Esophagus muscularis mucosa (tissue), 4 donors: Measurements from ENCODE around the gene GRHL3. TPM values are rescaled to one million over a fixed set of nuclear protein-coding genes. Genes with fewer than 3 reads are reported as not detected.

Experiments
- DNase-seq: peaks from one replicate; pipeline ENCODE4 v3.0.0-alpha.2; 2017; ENCODE audit errors: extremely low spot score
- H3K27ac ChIP-seq, 4 donors: fragments of 200-600 bp; sonication (generic); replicated peaks in 1 of 4; 1 replicate in 3 of 4; 2 replicates in 1 of 4; pipeline ENCODE4 v1.5.1; 2016 to 2019; ENCODE audit warnings: mild to moderate bottlenecking in 1 of 4
- H3K27me3 ChIP-seq, 4 donors: fragments of 200-600 bp; sonication (generic); one replicate each; pipeline versions ENCODE4 v1.5.1 to v1.6.0; 2016 to 2019
- H3K36me3 ChIP-seq, 4 donors: fragments of 200-600 bp; sonication (generic); one replicate each; pipeline ENCODE4 v1.5.1; 2016 to 2019
- H3K4me1 ChIP-seq, 4 donors: fragments of 200-600 bp; sonication (generic); one replicate each; pipeline ENCODE4 v1.5.1; 2016 to 2019
- H3K4me3 ChIP-seq, 4 donors: fragments of 200-600 bp; sonication (generic); 1 replicate in 2 of 4; 2 replicates in 2 of 4; pipeline ENCODE4 v1.5.1; 2016 to 2019; ENCODE audit warnings: mild to moderate bottlenecking in 4 of 4, moderate library complexity in 1 of 4
- H3K9me3 ChIP-seq, 4 donors: fragments of 200-600 bp; sonication (generic); 1 replicate in 3 of 4; 2 replicates in 1 of 4; pipeline ENCODE4 v1.5.1; 2016 to 2019
- CTCF ChIP-seq, 3 experiments: fragments of 200-600 bp in 2 of 3; fragments of 450-650 bp in 1 of 3; sonication (generic) in 2 of 3; IDR thresholded peaks; one replicate each; pipeline ENCODE4 v1.5.1; 2017 to 2019; ENCODE audit warnings: antibody characterized with exemption in 3 of 3, mild to moderate bottlenecking in 2 of 3, moderate library complexity in 1 of 3
- EP300 ChIP-seq: sonication (generic); formaldehyde crosslinking; IDR thresholded peaks from one replicate; pipeline ENCODE4 v1.6.1; 2017; ENCODE audit warnings: antibody characterized with exemption
- POLR2A ChIP-seq: fragments of 450-650 bp; IDR thresholded peaks from one replicate; pipeline ENCODE4 v1.6.1; 2017; ENCODE audit warnings: antibody characterized with exemption, moderate library complexity, mild to moderate bottlenecking, low read depth
- POLR2AphosphoS5 ChIP-seq, 2 donors: sonication (generic); formaldehyde crosslinking; IDR thresholded peaks; one replicate each; pipeline ENCODE4 v1.6.1; 2017; ENCODE audit warnings: antibody characterized with exemption in 2 of 2
- WGBS: methylation state at CpG from one replicate; pipeline ENCODE4 v1.1.5; 2018; 5-methylcytosine and 5-hydroxymethylcytosine counted together
- intact Hi-C: fragments of 100-400 bp; cut with DNase I; formaldehyde crosslinking; loops from one replicate; pipeline ENCODE4 v1.15.1; 2023
- total RNA-seq, 4 donors: library from RNA; depleted of rRNA; stranded (reverse); fragments of >200 nt; gene quantifications; one replicate each; pipeline versions ENCODE4 v1.1.0 to v1.2.1, GENCODE V29; 2016

The GRHL3 gene
- total RNA-seq, 4 donors from 2014 or later = not detected

- intact Hi-C loops = no loop called here
- TF ChIP-seq EP300 = no peak
- no peak for TF ChIP-seq POLR2A
- TF ChIP-seq POLR2AphosphoS5 (IDR thresholded peaks at IDR 0.05) = no peak
- no peak for TF ChIP-seq CTCF (IDR thresholded peaks at IDR 0.05)
- H3K36me3 ChIP-seq = no peaks in the 10 kb centered on the region
- H3K27ac ChIP-seq = no peak overlapping the region
- 85% methylated on average over 9 of the region's 9 CpGs for WGBS
- no peaks in the 10 kb centered on the region for H3K9me3 ChIP-seq
- H3K4me3 ChIP-seq = no peak overlapping the region
- no peaks in the 10 kb centered on the region for H3K4me1 ChIP-seq
- no peak for DNase-seq
- no peaks in the 10 kb centered on the region for H3K27me3 ChIP-seq
These were observed 10.2 kb downstream of the GRHL3 start for GRCh38 chr1:24329331-24329730.

GRCh38 chr1:24329797-24330543 is 10.8 kb downstream of the GRHL3 start:
- H3K27ac ChIP-seq = no peak overlapping the region
- no peaks in the 10 kb centered on the region for H3K36me3 ChIP-seq
- intact Hi-C loops = no loop called here
- no peaks in the 10 kb centered on the region for H3K27me3 ChIP-seq
- no peak for DNase-seq
- no peaks in the 10 kb centered on the region for H3K4me1 ChIP-seq
- H3K9me3 ChIP-seq = no peaks in the 10 kb centered on the region
- H3K4me3 ChIP-seq = no peak overlapping the region
- TF ChIP-seq CTCF (IDR thresholded peaks at IDR 0.05) (no peak), POLR2A (no peak), POLR2AphosphoS5 (IDR thresholded peaks at IDR 0.05) (no peak), EP300 (no peak)
- 86% methylated on average over 2 of the region's 2 CpGs for WGBS

GRCh38 chr1:24331961-24332673 is 13.0 kb downstream of the GRHL3 start:
- Histone ChIP-seq H3K27ac (no peak overlapping the region), H3K4me3 (no peak overlapping the region), H3K9me3 (no peaks in the 10 kb centered on the region), H3K36me3 (no peaks in the 10 kb centered on the region), H3K4me1 (no peaks in the 10 kb centered on the region), H3K27me3 (no peaks in the 10 kb centered on the region)
- WGBS = 91% methylated on average over 7 of the region's 7 CpGs
- no peak for DNase-seq
- TF ChIP-seq POLR2AphosphoS5 (IDR thresholded peaks at IDR 0.05) (no peak), EP300 (no peak), CTCF (IDR thresholded peaks at IDR 0.05) (no peak), POLR2A (no peak)
- intact Hi-C loops = no loop called here

- Histone ChIP-seq H3K27me3 (no peaks in the 10 kb centered on the region), H3K27ac (no peak overlapping the region), H3K4me3 (no peak overlapping the region), H3K36me3 (no peaks in the 10 kb centered on the region), H3K9me3 (no peaks in the 10 kb centered on the region), H3K4me1 (no peaks in the 10 kb centered on the region)
- DNase-seq = no peak
- WGBS = 66% methylated on average over 5 of the region's 5 CpGs
- TF ChIP-seq CTCF (IDR thresholded peaks at IDR 0.05) (no peak), POLR2A (no peak), POLR2AphosphoS5 (IDR thresholded peaks at IDR 0.05) (no peak), EP300 (no peak)
- intact Hi-C loops = no loop called here
These were observed 16.9 kb downstream of the GRHL3 start for GRCh38 chr1:24336075-24336474.
